Endothelial cell of umbilical vein (primary cell): ENCODE measurements around the gene NRXN3. TPM values are rescaled to one million over a fixed set of nuclear protein-coding genes. Genes with fewer than 3 reads are reported as not detected.

Experiments
- BruUV-seq: library from RNA; stranded (reverse); fragments of 400-500 nt; replicated peaks from 2 replicates; lab custom pipeline; 2021; lab: Mats Ljungman, UMichigan
- CTCF ChIA-PET: fragments of 300-600, 350-600 bp; sonication (Branson Sonifier 250); formaldehyde crosslinking; loops from one replicate; lab custom pipeline; 2021; ENCODE audit warnings: antibody characterized with exemption, inconsistent platforms; lab: Charles Lee
- POLR2A ChIA-PET: fragments of 300-600, 350-600 bp; sonication (Branson Sonifier 250); formaldehyde crosslinking; loops from one replicate; lab custom pipeline; 2021; ENCODE audit warnings: antibody characterized with exemption, inconsistent platforms; lab: Charles Lee
- DNase-seq: peaks from one replicate; pipeline ENCODE4 v3.0.0-alpha.2; 2011; ENCODE audit warnings: low read depth, low spot score
- FAIRE-seq: peaks from 2 replicates; lab custom pipeline; 2011; peaks lifted over from hg19 to GRCh38; lab: Jason Lieb, UNC
- H2AFZ ChIP-seq: 2 replicates; pipeline ENCODE4 v1.6.0; 2012; ENCODE audit warnings: low read depth, low read length, control low read depth, inconsistent platforms
- H3K27ac ChIP-seq: 2 replicates; pipeline ENCODE4 v1.5.1; 2011; ENCODE audit warnings: low read depth, mild to moderate bottlenecking, control low read depth, low read length, moderate library complexity; ENCODE audit not compliant: insufficient read depth
- H3K27me3 ChIP-seq, 2 experiments: 2 replicates each; pipeline versions ENCODE4 v1.6.0 to v1.6.1; 2011; ENCODE audit warnings: low read length in 2 of 2, mixed read lengths in 1 of 2; ENCODE audit not compliant: control insufficient read depth in 2 of 2, insufficient read depth in 2 of 2
- H3K36me3 ChIP-seq, 2 experiments: 2 replicates in 1 of 2; 3 replicates in 1 of 2; pipeline ENCODE4 v1.5.1; 2011; ENCODE audit warnings: low read length in 2 of 2, mild to moderate bottlenecking in 1 of 2, moderate library complexity in 1 of 2; ENCODE audit not compliant: control insufficient read depth in 2 of 2, insufficient read depth in 2 of 2; ENCODE audit errors: extremely low read depth in 1 of 2
- H3K4me1 ChIP-seq: 3 replicates; pipeline ENCODE4 v1.5.1; 2011; ENCODE audit warnings: mild to moderate bottlenecking, low read length; ENCODE audit not compliant: control insufficient read depth, insufficient read depth; ENCODE audit errors: extremely low read depth
- H3K4me2 ChIP-seq: 2 replicates; pipeline ENCODE4 v1.6.1; 2011; ENCODE audit warnings: low read length, control low read depth, mixed read lengths; ENCODE audit not compliant: insufficient read depth
- H3K4me3 ChIP-seq, 3 experiments: fragments of 200-600 bp in 1 of 3; sonication (generic), shearing (Covaris generic) in 1 of 3; replicated peaks in 1 of 3; 2 replicates each; pipeline ENCODE4 v1.5.1; 2011 to 2016; ENCODE audit warnings: control low read depth in 3 of 3, low read length in 3 of 3, mild to moderate bottlenecking in 2 of 3, inconsistent platforms in 1 of 3, low read depth in 1 of 3, moderate library complexity in 1 of 3; ENCODE audit not compliant: insufficient read depth in 1 of 3
- H3K79me2 ChIP-seq: 2 replicates; pipeline ENCODE4 v1.6.0; 2012; ENCODE audit warnings: low read length, inconsistent platforms; ENCODE audit not compliant: control insufficient read depth, insufficient read depth
- H3K9ac ChIP-seq: replicated peaks from 2 replicates; pipeline ENCODE3; 2011; ENCODE audit warnings: low read length, control low read depth; ENCODE audit not compliant: insufficient read depth; ENCODE audit errors: extremely low read depth
- H3K9me1 ChIP-seq: replicated peaks from 3 replicates; pipeline ENCODE4 v1.6.0; 2011; ENCODE audit warnings: mild to moderate bottlenecking, low read length; ENCODE audit not compliant: control insufficient read depth, insufficient read depth; ENCODE audit errors: extremely low read depth
- H3K9me3 ChIP-seq: replicated peaks from 2 replicates; pipeline ENCODE4 v1.5.1; 2012; ENCODE audit warnings: low read length, inconsistent platforms; ENCODE audit not compliant: control insufficient read depth, insufficient read depth
- H4K20me1 ChIP-seq: replicated peaks from 2 replicates; pipeline ENCODE3; 2011; ENCODE audit warnings: mild to moderate bottlenecking, low read length; ENCODE audit not compliant: control insufficient read depth, insufficient read depth; ENCODE audit errors: extremely low read depth
- EZH2 ChIP-seq: IDR thresholded peaks from 2 replicates; pipeline ENCODE4 v1.6.1; 2012; ENCODE audit warnings: borderline replicate concordance, low read depth, mild to moderate bottlenecking, moderate library complexity, low read length, inconsistent platforms; ENCODE audit not compliant: severe bottlenecking
- FOS ChIP-seq: IDR thresholded peaks from 2 replicates; pipeline ENCODE4 v1.6.1; 2011; ENCODE audit warnings: mild to moderate bottlenecking, low read length, moderate library complexity, borderline replicate concordance; ENCODE audit not compliant: insufficient read depth
- GATA2 ChIP-seq: IDR thresholded peaks from 2 replicates; pipeline ENCODE4 v1.7.0; 2011; ENCODE audit warnings: low read depth, mild to moderate bottlenecking, moderate library complexity, mixed read lengths, low read length; ENCODE audit not compliant: insufficient read length, insufficient read depth
- JUN ChIP-seq: IDR thresholded peaks from 2 replicates; pipeline ENCODE4 v1.6.1; 2011; ENCODE audit warnings: borderline replicate concordance, low read depth; ENCODE audit not compliant: insufficient read length, insufficient read depth
- MAX ChIP-seq: IDR thresholded peaks from 2 replicates; pipeline ENCODE4 v1.6.1; 2011; ENCODE audit not compliant: insufficient read depth, insufficient read length
- MYC ChIP-seq: IDR thresholded peaks from one replicate; pipeline ENCODE4 v1.6.1; 2011; ENCODE audit warnings: mild to moderate bottlenecking, low read depth, low read length
- POLR2A ChIP-seq: IDR thresholded peaks from 2 replicates; pipeline ENCODE4 v1.6.1; 2012; ENCODE audit warnings: low read depth, mild to moderate bottlenecking, control low read depth, low read length
- POLR2AphosphoS5 ChIP-seq: IDR thresholded peaks from 2 replicates; pipeline ENCODE4 v1.6.1; 2012; ENCODE audit warnings: low read depth, mild to moderate bottlenecking, control low read depth, low read length, moderate library complexity; ENCODE audit not compliant: insufficient read depth
- dilution Hi-C: fragments of 300-500 bp; cut with MboI; formaldehyde crosslinking; loops from one replicate; pipeline ENCODE4 v1.15.0; 2019; ENCODE audit warnings: low sequenced_read_pairs; ENCODE audit not compliant: extremely low pct_ligation_motif_present
- intact Hi-C: fragments of 100-400 bp; cut with micrococcal nuclease; formaldehyde crosslinking; loops from one replicate; pipeline ENCODE4 v1.10.0; 2022
- polyA plus RNA-seq, 4 experiments: library from polyadenylated mRNA; depleted of rRNA in 3 of 4; stranded (reverse) in 3 of 4; unstranded in 1 of 4; fragments of >200 nt; gene quantifications; 2 replicates each; pipeline versions ENCODE4 v1.2.1 to v1.2.3, GENCODE V29; 2011 to 2012; ENCODE audit warnings: missing spikeins in 1 of 4
- total RNA-seq: library from RNA; stranded (reverse); gene quantifications from 2 replicates; pipeline ENCODE4 v1.2.3, GENCODE V29; 2021
- TF ChIP-seq, protein P1 (sequence below), 2 donors: IDR thresholded peaks; 1 replicate in 1 of 2; 2 replicates in 1 of 2; pipeline ENCODE4 v1.5.1; 2011; ENCODE audit warnings: low read length in 2 of 2, mild to moderate bottlenecking in 2 of 2, moderate library complexity in 2 of 2, control low read depth in 1 of 2, inconsistent platforms in 1 of 2, low read depth in 1 of 2; ENCODE audit not compliant: insufficient read depth in 1 of 2; ENCODE audit errors: extremely low read depth in 1 of 2

Gene NRXN3
- total and polyA plus RNA-seq, 2 donors (not counting 3 experiments of a cell fraction or from before 2014, with no cell fraction given): 0.72 to 4.2 TPM

DNA sequence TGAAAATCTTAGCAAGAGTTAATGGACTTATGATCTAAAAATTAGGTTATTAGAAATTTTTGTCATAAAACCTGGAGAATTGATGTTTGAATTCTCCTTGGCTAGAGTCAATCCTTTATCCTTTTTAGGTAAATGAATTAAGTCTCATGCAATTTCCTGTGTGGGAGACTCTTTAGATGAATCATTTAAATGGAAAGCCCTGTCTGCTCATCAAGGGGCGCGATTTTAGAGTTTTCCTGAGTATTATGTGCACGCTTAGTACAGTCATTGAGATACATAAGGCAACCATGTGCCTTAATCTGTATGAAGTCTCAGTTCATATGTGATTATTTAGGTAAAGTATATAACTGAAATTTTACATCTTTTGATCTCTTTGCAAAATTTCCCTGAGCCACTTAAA, 974.7 kb downstream of the NRXN3 start:
- no peak for DNase-seq
- Histone ChIP-seq H3K9me3 (no peaks in the 10 kb centered on the region), H3K27me3 (no peaks in the 10 kb centered on the region), H3K79me2 (no peaks in the 10 kb centered on the region), H3K9me1 (no peaks in the 10 kb centered on the region), H3K9ac (no peak overlapping the region), H4K20me1 (no peaks in the 10 kb centered on the region), H3K36me3 (no peaks in the 10 kb centered on the region), H3K4me3 (no peak overlapping the region), H3K4me1 (no peaks in the 10 kb centered on the region), H3K4me2 (no peak overlapping the region), H3K27ac (no peak overlapping the region), H2AFZ (no peak overlapping the region)
- no peak for TF ChIP-seq MAX
- no peak for TF ChIP-seq EZH2
- no peak for TF ChIP-seq FOS
- TF ChIP-seq JUN: no peak
- TF ChIP-seq GATA2: no peak
- intact Hi-C loops (no loop called here), dilution Hi-C loops (no loop called here)
- BruUV-seq: no TSS peak
- no peak for FAIRE-seq
- ChIA-PET POLR2A (no interaction called here), CTCF (no interaction called here)

DNA sequence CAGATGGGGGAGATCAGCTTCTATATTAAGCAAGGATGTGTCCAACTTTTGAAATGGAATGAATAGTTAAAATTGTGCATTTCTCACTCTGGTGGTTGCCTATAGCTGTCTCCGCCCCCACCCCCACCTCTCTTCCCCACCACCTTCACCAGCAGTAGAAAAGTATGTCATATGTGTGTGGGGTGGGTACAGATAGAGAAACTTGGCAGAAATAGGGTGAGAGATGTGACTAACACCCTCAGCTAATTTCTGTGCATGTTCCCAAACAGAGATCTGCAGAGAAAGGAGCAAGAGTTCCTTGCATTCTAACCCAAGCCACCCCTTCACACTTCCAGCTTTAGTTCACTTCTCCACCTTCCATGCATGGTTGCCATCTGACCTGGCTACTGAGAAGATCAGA, 980.1 kb downstream of the NRXN3 start:
- TF ChIP-seq MYC (no peak), POLR2A (no peak), POLR2AphosphoS5 (no peak), GATA2 (no peak), EZH2 (no peak), FOS (no peak), MAX (no peak), JUN (no peak)
- TF ChIP-seq, protein P1, sequence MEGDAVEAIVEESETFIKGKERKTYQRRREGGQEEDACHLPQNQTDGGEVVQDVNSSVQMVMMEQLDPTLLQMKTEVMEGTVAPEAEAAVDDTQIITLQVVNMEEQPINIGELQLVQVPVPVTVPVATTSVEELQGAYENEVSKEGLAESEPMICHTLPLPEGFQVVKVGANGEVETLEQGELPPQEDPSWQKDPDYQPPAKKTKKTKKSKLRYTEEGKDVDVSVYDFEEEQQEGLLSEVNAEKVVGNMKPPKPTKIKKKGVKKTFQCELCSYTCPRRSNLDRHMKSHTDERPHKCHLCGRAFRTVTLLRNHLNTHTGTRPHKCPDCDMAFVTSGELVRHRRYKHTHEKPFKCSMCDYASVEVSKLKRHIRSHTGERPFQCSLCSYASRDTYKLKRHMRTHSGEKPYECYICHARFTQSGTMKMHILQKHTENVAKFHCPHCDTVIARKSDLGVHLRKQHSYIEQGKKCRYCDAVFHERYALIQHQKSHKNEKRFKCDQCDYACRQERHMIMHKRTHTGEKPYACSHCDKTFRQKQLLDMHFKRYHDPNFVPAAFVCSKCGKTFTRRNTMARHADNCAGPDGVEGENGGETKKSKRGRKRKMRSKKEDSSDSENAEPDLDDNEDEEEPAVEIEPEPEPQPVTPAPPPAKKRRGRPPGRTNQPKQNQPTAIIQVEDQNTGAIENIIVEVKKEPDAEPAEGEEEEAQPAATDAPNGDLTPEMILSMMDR (IDR thresholded peaks at IDR 0.05; ENCODE audit: extremely low read depth in 1 of 2, insufficient read depth in 1 of 2, low read depth in 1 of 2, low read length in 2 of 2): no peak
- H3K4me1 ChIP-seq: no peaks in the 10 kb centered on the region
- CTCF ChIA-PET: no interaction called here
- no peak overlapping the region for H2AFZ ChIP-seq
- no peaks in the 10 kb centered on the region for H3K79me2 ChIP-seq
- H3K9me1 ChIP-seq: no peaks in the 10 kb centered on the region
- no peak overlapping the region for H3K4me2 ChIP-seq
- no peaks in the 10 kb centered on the region for H4K20me1 ChIP-seq
- H3K36me3 ChIP-seq: no peaks in the 10 kb centered on the region
- FAIRE-seq (no peak), DNase-seq (no peak)
- no peak overlapping the region for H3K27ac ChIP-seq
- no peaks in the 10 kb centered on the region for H3K9me3 ChIP-seq
- no peak overlapping the region for H3K4me3 ChIP-seq
- H3K27me3 ChIP-seq: no peaks in the 10 kb centered on the region
- dilution Hi-C loops (no loop called here), intact Hi-C loops (no loop called here)
- POLR2A ChIA-PET: no interaction called here
- BruUV-seq: no TSS peak
- H3K9ac ChIP-seq: no peak overlapping the region
